Choroid plexus epithelial cell (primary cell): ENCODE measurements around the gene HRAS.

Experiments
- DNase-seq: peaks from one replicate; pipeline ENCODE4 v3.0.0-alpha.2; 2010; ENCODE audit warnings: low read depth
- H3K4me3 ChIP-seq: 2 replicates; pipeline ENCODE4 v1.5.1; 2011; ENCODE audit warnings: low read depth, mild to moderate bottlenecking, control low read depth, low read length, moderate library complexity
- TF ChIP-seq, protein P1 (sequence below): conservative IDR thresholded peaks from 2 replicates; pipeline ENCODE4 v1.5.1; 2011; ENCODE audit warnings: low read depth, mild to moderate bottlenecking, control low read depth, inconsistent platforms, low read length, moderate library complexity

Gene HRAS

DNA sequence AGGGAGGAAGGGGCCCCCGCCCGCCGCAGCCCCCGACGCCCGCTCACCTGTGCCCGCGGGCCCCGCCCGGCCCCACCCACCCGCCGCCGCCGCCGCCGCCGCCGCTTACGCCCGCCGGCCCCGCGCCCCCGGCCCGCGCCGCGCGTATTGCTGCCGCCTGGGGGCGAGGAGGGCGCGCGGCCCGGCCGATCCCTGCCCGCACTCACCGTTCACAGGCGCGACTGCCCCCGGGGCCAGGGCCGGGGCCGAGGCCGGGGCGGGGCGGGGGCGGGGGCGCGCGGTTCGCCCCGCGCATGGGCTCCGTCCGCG is 212 bp downstream of the HRAS start:
- no peak for DNase-seq
- peak overlapping the region; percentile 72 for H3K4me3 ChIP-seq
- TF ChIP-seq, protein P1, sequence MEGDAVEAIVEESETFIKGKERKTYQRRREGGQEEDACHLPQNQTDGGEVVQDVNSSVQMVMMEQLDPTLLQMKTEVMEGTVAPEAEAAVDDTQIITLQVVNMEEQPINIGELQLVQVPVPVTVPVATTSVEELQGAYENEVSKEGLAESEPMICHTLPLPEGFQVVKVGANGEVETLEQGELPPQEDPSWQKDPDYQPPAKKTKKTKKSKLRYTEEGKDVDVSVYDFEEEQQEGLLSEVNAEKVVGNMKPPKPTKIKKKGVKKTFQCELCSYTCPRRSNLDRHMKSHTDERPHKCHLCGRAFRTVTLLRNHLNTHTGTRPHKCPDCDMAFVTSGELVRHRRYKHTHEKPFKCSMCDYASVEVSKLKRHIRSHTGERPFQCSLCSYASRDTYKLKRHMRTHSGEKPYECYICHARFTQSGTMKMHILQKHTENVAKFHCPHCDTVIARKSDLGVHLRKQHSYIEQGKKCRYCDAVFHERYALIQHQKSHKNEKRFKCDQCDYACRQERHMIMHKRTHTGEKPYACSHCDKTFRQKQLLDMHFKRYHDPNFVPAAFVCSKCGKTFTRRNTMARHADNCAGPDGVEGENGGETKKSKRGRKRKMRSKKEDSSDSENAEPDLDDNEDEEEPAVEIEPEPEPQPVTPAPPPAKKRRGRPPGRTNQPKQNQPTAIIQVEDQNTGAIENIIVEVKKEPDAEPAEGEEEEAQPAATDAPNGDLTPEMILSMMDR: no peak

DNA sequence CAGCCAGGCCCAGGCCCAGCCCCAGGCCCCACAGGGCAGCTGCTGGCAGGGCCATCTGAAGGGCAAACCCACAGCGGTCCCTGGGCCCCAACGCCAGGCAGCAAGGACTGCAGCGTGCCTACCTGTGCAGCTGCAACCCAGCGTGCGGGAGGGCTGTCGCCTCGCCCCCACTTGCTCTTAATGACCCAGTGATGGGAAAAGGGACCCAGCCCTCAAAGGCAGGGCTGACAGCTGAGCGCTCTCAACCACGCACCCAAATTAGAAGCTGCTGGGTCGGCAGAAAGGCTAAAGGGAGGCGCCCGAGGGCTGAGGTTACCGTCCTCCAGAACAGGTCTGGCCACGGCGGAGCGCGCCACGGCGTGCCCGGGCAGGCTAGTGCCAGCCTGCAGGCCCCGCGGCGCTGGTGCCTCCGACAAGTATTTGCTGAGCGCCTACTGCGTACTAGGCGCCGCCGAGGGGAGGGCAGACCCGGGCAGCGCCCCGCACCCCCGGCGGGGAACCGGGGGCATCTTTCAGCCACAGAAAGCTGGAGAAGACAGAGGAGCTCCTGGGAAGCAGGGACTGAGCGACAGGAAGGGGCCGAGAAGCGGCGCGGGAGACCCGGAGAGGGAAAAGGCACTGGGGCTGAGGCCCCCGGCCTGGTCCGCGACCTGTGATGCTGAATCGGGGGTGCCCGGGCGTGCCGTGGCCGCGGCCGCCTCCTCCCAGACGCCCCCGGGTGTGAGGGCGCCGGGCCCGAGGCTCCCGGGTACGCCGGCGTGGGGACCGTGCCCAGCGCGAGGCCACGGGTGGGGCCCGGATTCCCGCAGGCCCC is 773 bp downstream of the HRAS start:
- no peak for DNase-seq
- TF ChIP-seq, protein P1: no peak
- peak overlapping the region; percentile 72 for H3K4me3 ChIP-seq

DNA sequence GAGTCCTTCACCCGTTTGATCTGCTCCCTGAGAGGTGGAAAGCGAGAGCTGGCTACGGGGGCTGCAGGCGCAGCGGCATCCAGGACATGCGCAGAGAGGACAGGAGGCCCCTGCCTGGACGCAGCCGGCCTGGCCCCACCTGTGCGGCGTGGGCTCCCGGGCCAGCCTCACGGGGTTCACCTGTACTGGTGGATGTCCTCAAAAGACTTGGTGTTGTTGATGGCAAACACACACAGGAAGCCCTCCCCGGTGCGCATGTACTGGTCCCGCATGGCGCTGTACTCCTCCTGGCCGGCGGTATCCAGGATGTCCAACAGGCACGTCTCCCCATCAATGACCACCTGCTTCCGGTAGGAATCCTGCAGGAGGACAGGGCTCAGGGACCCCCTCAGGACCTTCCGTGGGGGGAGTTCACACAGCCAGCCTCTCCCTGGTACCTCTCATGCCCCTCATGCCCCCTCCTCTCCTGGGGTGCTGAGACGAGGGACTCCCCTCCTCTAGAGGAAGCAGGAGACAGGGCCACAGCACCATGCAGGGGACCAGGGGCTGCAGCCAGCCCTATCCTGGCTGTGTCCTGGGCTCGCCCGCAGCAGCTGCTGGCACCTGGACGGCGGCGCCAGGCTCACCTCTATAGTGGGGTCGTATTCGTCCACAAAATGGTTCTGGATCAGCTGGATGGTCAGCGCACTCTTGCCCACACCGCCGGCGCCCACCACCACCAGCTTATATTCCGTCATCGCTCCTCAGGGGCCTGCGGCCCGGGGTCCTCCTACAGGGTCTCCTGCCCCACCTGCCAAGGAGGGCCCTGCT is 1.6 kb downstream of the HRAS start:
- peak overlapping the region; percentile 72 for H3K4me3 ChIP-seq
- no peak for DNase-seq
- TF ChIP-seq, protein P1: no peak

DNA sequence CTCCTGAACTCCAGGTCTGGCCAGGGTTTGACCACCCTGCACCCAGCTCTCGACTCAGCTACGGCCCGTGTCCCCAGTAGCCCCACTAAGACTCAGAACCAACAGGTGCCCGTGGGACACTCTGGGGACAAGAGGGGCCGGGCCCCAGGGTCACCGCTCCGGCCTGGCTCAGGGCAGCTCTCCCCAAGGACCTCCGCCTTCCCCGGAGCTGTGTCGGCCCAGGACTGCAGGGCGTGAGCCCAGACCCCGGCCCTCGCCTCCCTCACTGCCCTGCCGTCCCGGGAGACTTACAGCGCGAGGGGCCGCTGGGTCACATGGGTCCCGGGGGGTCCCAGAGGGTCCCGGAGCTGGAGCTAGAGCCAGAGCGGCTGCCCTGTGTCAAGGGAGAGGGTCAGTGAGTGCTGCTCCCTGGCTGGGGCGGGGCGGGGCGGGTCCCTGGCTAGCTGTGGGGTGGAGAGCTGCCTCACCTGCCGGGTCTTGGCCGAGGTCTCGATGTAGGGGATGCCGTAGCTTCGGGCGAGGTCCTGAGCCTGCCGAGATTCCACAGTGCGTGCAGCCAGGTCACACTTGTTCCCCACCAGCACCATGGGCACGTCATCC is 2.3 kb downstream of the HRAS start:
- no peak overlapping the region for H3K4me3 ChIP-seq
- TF ChIP-seq, protein P1: no peak
- DNase-seq: no peak

DNA sequence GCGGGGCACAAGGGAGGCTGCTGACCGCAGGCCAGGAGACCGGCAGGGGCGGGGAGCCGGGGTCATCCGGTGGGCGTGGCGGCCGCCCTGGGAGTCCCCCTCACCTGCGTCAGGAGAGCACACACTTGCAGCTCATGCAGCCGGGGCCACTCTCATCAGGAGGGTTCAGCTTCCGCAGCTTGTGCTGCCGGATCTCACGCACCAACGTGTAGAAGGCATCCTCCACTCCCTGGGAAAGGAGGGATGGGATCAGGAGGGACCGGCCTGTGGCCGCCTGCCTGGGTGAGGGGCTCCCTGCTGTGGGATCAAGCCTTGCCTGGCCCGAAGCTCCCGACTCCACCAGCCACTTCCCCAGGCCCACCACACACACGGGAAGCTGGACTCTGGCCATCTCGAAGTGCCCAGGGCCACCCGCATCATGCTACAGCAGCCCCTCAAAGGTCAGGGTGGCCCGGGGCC is 2.8 kb downstream of the HRAS start:
- TF ChIP-seq, protein P1: no peak
- no peak overlapping the region for H3K4me3 ChIP-seq
- DNase-seq: no peak

DNA sequence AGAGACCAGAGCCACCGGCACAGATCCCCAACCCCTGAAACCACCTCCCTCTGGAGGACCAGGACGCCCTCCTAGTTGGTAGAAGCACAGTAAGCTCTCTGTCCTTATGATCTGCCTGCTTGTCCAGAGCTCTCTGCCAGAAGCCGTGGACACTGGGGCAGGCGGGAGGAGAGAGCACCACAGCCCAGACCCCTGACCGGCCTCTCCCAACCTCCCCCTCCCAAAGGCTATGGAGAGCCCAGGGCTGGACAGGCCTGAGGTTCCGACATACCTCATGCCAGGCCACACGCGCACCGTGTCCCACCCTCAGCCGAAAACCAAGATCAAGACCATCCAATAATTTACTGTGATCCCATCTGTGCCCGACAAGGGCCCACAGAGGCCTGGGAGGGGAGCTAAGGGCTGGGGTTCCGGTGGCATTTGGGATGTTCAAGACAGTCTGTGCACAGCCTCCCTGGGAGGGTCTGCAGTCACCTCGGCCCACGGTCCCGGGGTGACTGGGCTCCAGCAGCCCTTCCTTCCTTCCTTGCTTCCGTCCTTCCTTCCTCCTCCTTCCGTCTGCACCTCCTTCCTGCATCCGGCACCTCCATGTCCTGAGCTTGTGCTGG is 3.4 kb downstream of the HRAS start:
- TF ChIP-seq, protein P1: no peak
- no peak overlapping the region for H3K4me3 ChIP-seq
- no peak for DNase-seq
